Measurements from ENCODE around the gene CABP5.

CABP5 gene

GRCh38 chr19:48033604-48034003 is 10.3 kb downstream of the CABP5 start:
- no peak for DNase-seq (ENCODE audit: low read depth, low spot score)

- no peak for DNase-seq (ENCODE audit: low read depth, low spot score)
Observed at GRCh38 chr19:48030073-48030472, 13.8 kb downstream of the CABP5 start.

- no peak for DNase-seq (ENCODE audit: low read depth, low spot score)
Observed at GRCh38 chr19:48029431-48029830, 14.4 kb downstream of the CABP5 start.

- DNase-seq (ENCODE audit: low read depth, low spot score) = no peak
Observed at GRCh38 chr19:48025480-48025879, 18.4 kb downstream of the CABP5 start.

- no peak for DNase-seq (ENCODE audit: low read depth, low spot score)
Observed at GRCh38 chr19:48023518-48023917, 20.4 kb downstream of the CABP5 start.

GRCh38 chr19:48023011-48023410 is 20.9 kb downstream of the CABP5 start:
- no peak for DNase-seq (ENCODE audit: low read depth, low spot score)

DNA sequence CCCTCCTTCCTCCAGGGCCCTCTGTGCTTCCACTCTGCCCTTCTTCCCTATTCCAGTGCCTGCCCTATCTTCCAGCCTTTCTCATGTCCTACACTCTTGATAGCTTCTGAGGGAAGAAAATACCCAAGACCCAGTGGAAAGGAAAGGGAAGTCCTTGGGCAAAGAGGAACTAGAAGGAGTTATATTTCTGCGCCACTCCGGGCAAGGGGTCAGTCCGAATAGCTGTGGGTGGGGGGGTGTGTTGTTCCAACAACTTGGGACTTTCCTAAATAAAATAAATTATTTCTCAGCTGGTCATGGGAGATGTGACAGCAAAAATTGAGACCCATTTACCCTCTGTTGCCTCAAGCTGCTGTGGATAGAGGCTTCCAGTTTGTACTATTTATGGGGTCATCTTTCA is 23.2 kb downstream of the CABP5 start:
- no peak for DNase-seq (ENCODE audit: low read depth, low spot score)

DNA sequence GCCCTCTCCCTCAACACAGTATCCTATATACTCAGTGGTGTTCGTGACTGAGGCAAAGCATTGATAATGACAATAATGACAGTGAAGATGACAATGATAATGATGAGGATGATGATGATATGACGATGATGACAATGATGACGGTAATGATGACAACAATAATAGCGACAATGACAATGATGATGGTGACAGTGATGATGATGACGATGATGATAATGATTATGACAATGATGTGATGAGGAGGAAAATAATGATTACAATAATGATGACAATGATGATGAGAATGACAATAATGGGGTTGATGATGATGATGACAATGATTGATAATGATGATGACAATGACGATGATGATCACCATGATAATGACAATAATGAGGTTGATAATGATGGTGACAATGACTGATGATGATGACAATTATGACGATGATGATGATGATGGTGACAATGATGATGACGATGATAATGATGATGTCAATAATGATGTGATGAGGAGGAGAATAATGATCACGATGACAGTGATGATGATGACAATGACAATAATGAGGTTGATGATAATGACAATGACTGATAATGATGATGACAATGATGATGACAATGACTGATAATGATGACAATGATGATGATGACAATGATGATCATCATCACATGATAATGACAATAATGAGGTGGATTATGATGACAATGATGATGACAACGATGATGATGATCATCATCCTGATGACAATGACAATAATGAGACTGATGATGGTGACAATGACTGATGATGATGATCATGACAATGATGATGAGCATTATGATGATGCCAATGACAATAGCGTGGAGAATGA is 32.7 kb downstream of the CABP5 start:
- no peak for DNase-seq (ENCODE audit: low read depth, low spot score)

DNA sequence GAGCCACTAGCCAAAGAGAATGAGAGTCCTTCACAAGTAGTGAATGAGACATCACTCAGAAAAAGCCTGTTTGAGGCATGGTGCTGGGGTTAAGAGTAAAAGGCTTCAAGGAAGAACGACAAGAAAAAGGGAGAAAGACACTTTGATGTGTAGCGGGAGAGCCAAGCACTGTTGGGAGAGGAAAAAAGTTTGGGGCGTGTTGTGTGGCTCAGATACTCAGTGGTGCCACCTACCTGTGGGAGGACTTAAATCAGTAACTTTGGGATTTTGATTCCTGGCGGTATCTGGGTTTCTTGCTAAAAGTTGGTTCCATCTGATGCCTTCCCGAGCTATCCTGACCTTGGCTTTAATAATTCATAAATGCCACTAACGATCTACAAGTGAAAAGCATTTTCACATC is 37.1 kb downstream of the CABP5 start:
- DNase-seq (ENCODE audit: low read depth, low spot score) = no peak

DNA sequence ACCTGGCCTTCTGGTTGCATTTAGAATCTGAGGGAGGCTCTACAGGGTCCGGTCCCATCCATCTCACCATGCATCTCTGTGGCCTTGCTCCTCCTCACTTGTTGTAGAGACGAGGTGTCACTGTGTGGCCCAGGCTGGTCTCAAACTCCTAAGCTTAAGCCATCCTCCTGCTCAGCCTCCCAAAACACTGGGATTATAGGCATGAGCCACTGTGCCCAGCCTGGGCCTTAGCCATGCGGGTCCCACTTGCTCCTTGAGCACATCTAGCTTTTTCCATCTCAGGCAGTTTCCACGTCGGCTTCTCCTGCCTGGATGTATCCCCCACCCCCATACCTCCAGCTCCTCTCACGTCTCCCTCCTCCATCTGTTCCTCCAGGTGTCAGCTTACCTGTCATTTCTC is 39.6 kb downstream of the CABP5 start:
- DNase-seq (ENCODE audit: low read depth, low spot score) = no peak

DNA sequence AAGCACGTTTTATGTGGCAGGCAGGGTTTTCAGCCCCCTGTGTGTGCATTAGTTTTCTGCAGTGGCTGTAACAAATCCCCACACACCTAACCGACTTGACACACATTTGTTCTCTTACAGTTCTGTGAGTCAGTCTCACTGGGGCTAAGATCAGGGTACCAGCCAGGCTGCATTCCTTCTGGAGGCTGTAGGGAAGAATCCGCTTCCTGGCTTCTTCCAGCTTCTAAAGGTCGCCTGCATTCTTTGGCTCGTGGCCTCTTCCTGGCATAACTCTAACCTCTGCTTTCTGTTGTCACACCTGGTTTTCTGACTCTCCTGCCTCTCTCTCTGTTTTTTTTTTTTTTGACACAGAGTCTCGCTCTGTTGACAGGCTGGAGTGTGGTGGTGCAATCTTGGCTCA is 43.0 kb downstream of the CABP5 start:
- no peak for DNase-seq (ENCODE audit: low read depth, low spot score)

- DNase-seq (ENCODE audit: low read depth, low spot score) = no peak
Observed at GRCh38 chr19:47998800-47999199, 45.1 kb downstream of the CABP5 start.

- DNase-seq (ENCODE audit: low read depth, low spot score) = no peak
Observed at GRCh38 chr19:47996230-47996727, 47.6 kb downstream of the CABP5 start.

- DNase-seq (ENCODE audit: low read depth, low spot score) = no peak
Observed at GRCh38 chr19:47994209-47994802, 49.6 kb downstream of the CABP5 start, which contains the start of gene ELSPBP1. Gene ELSPBP1, plus strand, starts transcription at chr19:47994632. Its CDS starts 14,036 bp downstream, at chr19:48008668.

GRCh38 chr19:47992070-47992469 is 51.8 kb downstream of the CABP5 start, which contains the start of gene BSPH1:
Gene BSPH1, minus strand, starts transcription at chr19:47992170. Its CDS starts 89 bp downstream, at chr19:47992081.
- no peak for DNase-seq (ENCODE audit: low read depth, low spot score)

DNA sequence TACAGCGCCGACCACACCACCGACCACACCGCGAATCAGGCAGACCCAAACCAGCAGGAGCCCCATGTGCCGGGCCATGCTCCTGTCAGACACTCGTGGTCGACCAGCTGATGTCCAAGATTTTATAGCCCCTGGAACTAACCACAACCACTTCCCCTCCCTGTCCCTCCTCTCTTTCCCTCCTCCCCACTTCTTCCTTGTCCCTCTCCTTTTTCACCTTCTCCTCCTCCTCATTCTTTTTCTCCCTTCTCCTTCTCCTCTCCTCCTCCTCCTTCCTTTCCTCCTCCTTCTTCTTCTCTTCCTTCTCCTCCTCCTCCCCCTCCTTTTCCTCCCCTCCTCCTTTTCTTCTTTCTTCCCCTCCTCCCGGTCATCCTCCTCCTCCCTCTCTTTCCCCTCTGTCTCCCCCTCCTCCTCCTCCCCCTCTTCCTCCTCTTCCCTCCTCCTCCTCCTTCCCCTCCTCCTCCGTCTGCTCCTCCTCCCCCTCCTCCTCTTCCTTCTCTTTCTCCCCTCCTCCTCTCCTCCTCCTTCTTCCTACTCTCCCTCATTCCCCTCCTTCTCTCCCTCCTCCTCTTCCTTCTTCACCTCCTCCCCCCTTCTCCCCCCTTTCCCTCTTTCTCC is 52.6 kb downstream of the CABP5 start:
- no peak for DNase-seq (ENCODE audit: low read depth, low spot score)
